HUES6 (cell line): ENCODE measurements around the gene MYRF.

Experiments used
- H3K27ac ChIP-seq: 2 replicates; pipeline ENCODE4 v1.7.0; 2013; ENCODE audit warnings: low read depth, mild to moderate bottlenecking, low read length, inconsistent platforms
- H3K27me3 ChIP-seq: 2 replicates; pipeline ENCODE4 v1.6.1; 2013; ENCODE audit warnings: low read length; ENCODE audit not compliant: control insufficient read depth, insufficient read depth
- H3K36me3 ChIP-seq: 2 replicates; pipeline ENCODE4 v1.6.1; 2013; ENCODE audit warnings: low read length; ENCODE audit not compliant: control insufficient read depth, insufficient read depth
- H3K4me1 ChIP-seq: 2 replicates; pipeline ENCODE4 v1.6.1; 2013; ENCODE audit warnings: low read length; ENCODE audit not compliant: control insufficient read depth, insufficient read depth
- H3K4me3 ChIP-seq: 2 replicates; pipeline ENCODE4 v1.5.1; 2013; ENCODE audit warnings: low read depth, low read length
- H3K9ac ChIP-seq: one replicate; pipeline ENCODE4 v1.6.1; 2013; ENCODE audit warnings: mild to moderate bottlenecking, low read length
- H3K9me3 ChIP-seq: 2 replicates; pipeline ENCODE4 v1.6.1; 2013; ENCODE audit warnings: low read depth, low read length; ENCODE audit not compliant: control insufficient read depth, insufficient read depth

Gene MYRF

GRCh38 chr11:61763930-61764605 lies 11.6 kb downstream of the MYRF start:
- Histone ChIP-seq H3K9ac (no peak overlapping the region), H3K27ac (no peak overlapping the region), H3K27me3 (no peaks in the 10 kb centered on the region), H3K4me3 (no peak overlapping the region), H3K36me3 (no peaks in the 10 kb centered on the region), H3K4me1 (peaks cover 39% of the 10 kb centered on the region), H3K9me3 (no peaks in the 10 kb centered on the region)

- H3K9ac ChIP-seq, result no peak overlapping the region
- H3K27ac ChIP-seq, result no peak overlapping the region
- H3K36me3 ChIP-seq, result no peaks in the 10 kb centered on the region
- no peaks in the 10 kb centered on the region for H3K9me3 ChIP-seq
- peaks cover 43% of the 10 kb centered on the region for H3K4me1 ChIP-seq
- no peak overlapping the region for H3K4me3 ChIP-seq
- no peaks in the 10 kb centered on the region for H3K27me3 ChIP-seq
Measured at GRCh38 chr11:61764606-61765260, 12.3 kb downstream of the MYRF start.

GRCh38 chr11:61765550-61766253 lies 13.3 kb downstream of the MYRF start:
- Histone ChIP-seq H3K4me1 (peaks cover 42% of the 10 kb centered on the region), H3K36me3 (no peaks in the 10 kb centered on the region), H3K9me3 (no peaks in the 10 kb centered on the region), H3K9ac (no peak overlapping the region), H3K27ac (no peak overlapping the region), H3K4me3 (no peak overlapping the region), H3K27me3 (no peaks in the 10 kb centered on the region)

- peaks cover 40% of the 10 kb centered on the region for H3K4me1 ChIP-seq
- H3K27ac ChIP-seq, result no peak overlapping the region
- no peak overlapping the region for H3K9ac ChIP-seq
- no peaks in the 10 kb centered on the region for H3K36me3 ChIP-seq
- H3K9me3 ChIP-seq, result no peaks in the 10 kb centered on the region
- H3K27me3 ChIP-seq, result no peaks in the 10 kb centered on the region
- H3K4me3 ChIP-seq, result no peak overlapping the region
Measured at GRCh38 chr11:61766353-61766841, 14.0 kb downstream of the MYRF start.

- no peak overlapping the region for H3K9ac ChIP-seq
- peaks cover 36% of the 10 kb centered on the region for H3K4me1 ChIP-seq
Measured at GRCh38 chr11:61768376-61769076, 16.1 kb downstream of the MYRF start.

GRCh38 chr11:61769169-61769920 lies 16.9 kb downstream of the MYRF start:
- Histone ChIP-seq H3K27ac (no peak overlapping the region), H3K4me1 (peaks cover 38% of the 10 kb centered on the region), H3K4me3 (no peak overlapping the region), H3K27me3 (no peaks in the 10 kb centered on the region), H3K36me3 (no peaks in the 10 kb centered on the region), H3K9me3 (no peaks in the 10 kb centered on the region), H3K9ac (no peak overlapping the region)

More at GRCh38 chr11:61768376-61769076, 16.1 kb downstream of the MYRF start:
- Histone ChIP-seq H3K27me3 (no peaks in the 10 kb centered on the region), H3K36me3 (no peaks in the 10 kb centered on the region), H3K27ac (no peak overlapping the region), H3K9me3 (no peaks in the 10 kb centered on the region), H3K4me3 (no peak overlapping the region)

GRCh38 chr11:61769946-61770683 lies 17.7 kb downstream of the MYRF start:
- no peaks in the 10 kb centered on the region for H3K36me3 ChIP-seq
- H3K27me3 ChIP-seq, result no peaks in the 10 kb centered on the region
- H3K4me3 ChIP-seq, result no peak overlapping the region
- no peak overlapping the region for H3K9ac ChIP-seq
- H3K4me1 ChIP-seq, result peaks cover 32% of the 10 kb centered on the region
- no peak overlapping the region for H3K27ac ChIP-seq
- H3K9me3 ChIP-seq, result no peaks in the 10 kb centered on the region

GRCh38 chr11:61771195-61771894 lies 18.9 kb downstream of the MYRF start:
- Histone ChIP-seq H3K36me3 (no peaks in the 10 kb centered on the region), H3K4me1 (peaks cover 34% of the 10 kb centered on the region), H3K27ac (no peak overlapping the region), H3K9ac (no peak overlapping the region), H3K27me3 (no peaks in the 10 kb centered on the region), H3K4me3 (no peak overlapping the region), H3K9me3 (no peaks in the 10 kb centered on the region)

- Histone ChIP-seq H3K9ac (no peak overlapping the region), H3K27ac (no peak overlapping the region; the same call in 1 of the 2 replicates), H3K4me3 (no peak overlapping the region), H3K36me3 (no peaks in the 10 kb centered on the region), H3K4me1 (peaks cover 38% of the 10 kb centered on the region), H3K9me3 (no peaks in the 10 kb centered on the region), H3K27me3 (no peaks in the 10 kb centered on the region)
Measured at GRCh38 chr11:61771985-61772455, 19.6 kb downstream of the MYRF start.
